Progenitor cell of endocrine pancreas (in vitro differentiated cells): ENCODE data around the gene EEPD1. TPM values are rescaled to one million over a fixed set of nuclear protein-coding genes. Genes with fewer than 3 reads are reported as not detected.
"Not testable (repeated sequence)": the region's sequence is repeated elsewhere in the genome, so short reads cannot be mapped to it uniquely, and the experiment has no call there.

ENCODE experiments used
- DNase-seq: peaks from one replicate; pipeline ENCODE4 v3.0.0; 2021; ENCODE audit warnings: low spot score; ENCODE audit not compliant: unreplicated experiment
- H3K27ac Mint-ChIP-seq: 2 replicates; pipeline ENCODE4 v1.8.0; 2021; ENCODE audit warnings: mild to moderate bottlenecking, moderate library complexity, mixed read lengths
- H3K27me3 Mint-ChIP-seq: 2 replicates; pipeline ENCODE4 v1.8.0; 2021; ENCODE audit warnings: mixed read lengths
- H3K36me3 Mint-ChIP-seq: 2 replicates; pipeline ENCODE4 v1.8.0; 2022; ENCODE audit warnings: mixed read lengths; ENCODE audit not compliant: insufficient read depth
- H3K4me1 Mint-ChIP-seq: 2 replicates; pipeline ENCODE4 v1.8.0; 2021; ENCODE audit warnings: low read depth, mixed read lengths
- H3K4me3 Mint-ChIP-seq: 2 replicates; pipeline ENCODE4 v1.8.0; 2021; ENCODE audit warnings: low read depth, mild to moderate bottlenecking, moderate library complexity, mixed read lengths
- H3K9me3 Mint-ChIP-seq: 2 replicates; pipeline ENCODE4 v1.8.0; 2021; ENCODE audit warnings: low read depth, mixed read lengths
- total RNA-seq: library from RNA; stranded (reverse); gene quantifications from 2 replicates; pipeline ENCODE4 v1.2.1, GENCODE V29; 2021
- TF ChIP-seq, protein P1 (sequence below): fragments of 200-600 bp; sonication (generic); IDR thresholded peaks from one replicate; pipeline ENCODE4 v1.5.0; 2021; ENCODE audit warnings: antibody characterized with exemption, mild to moderate bottlenecking; ENCODE audit not compliant: unreplicated experiment

The EEPD1 gene
- total RNA-seq, 1 donor from 2014 or later, result 10.6 TPM

DNA sequence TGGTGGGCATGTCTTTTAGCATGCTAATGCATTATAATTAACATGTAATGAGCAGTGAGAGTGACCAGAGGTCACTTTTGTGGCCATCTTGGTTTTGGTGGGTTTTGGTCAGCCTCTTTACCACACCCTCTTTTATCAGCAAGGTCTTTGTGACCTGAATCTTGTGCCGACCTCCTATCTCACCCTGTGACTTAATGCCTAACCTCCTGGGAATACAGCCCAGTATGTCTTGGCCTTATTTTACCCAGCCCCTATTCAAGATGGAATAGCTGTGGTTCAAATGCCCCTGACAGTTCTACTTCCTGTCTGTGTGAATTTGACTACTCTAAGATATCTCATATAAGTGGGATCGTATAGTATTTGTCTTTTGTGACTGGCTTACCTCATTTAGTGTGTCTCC, 85.1 kb downstream of the EEPD1 start:
- Mint-ChIP-seq H3K36me3 (peaks cover 12% of the 10 kb centered on the region), H3K27me3 (no peaks in the 10 kb centered on the region), H3K27ac (peak overlapping the region; percentile 73), H3K9me3 (peaks cover 7% of the 10 kb centered on the region), H3K4me1 (peaks cover 7% of the 10 kb centered on the region), H3K4me3 (no peak overlapping the region)
- TF ChIP-seq, protein P1, sequence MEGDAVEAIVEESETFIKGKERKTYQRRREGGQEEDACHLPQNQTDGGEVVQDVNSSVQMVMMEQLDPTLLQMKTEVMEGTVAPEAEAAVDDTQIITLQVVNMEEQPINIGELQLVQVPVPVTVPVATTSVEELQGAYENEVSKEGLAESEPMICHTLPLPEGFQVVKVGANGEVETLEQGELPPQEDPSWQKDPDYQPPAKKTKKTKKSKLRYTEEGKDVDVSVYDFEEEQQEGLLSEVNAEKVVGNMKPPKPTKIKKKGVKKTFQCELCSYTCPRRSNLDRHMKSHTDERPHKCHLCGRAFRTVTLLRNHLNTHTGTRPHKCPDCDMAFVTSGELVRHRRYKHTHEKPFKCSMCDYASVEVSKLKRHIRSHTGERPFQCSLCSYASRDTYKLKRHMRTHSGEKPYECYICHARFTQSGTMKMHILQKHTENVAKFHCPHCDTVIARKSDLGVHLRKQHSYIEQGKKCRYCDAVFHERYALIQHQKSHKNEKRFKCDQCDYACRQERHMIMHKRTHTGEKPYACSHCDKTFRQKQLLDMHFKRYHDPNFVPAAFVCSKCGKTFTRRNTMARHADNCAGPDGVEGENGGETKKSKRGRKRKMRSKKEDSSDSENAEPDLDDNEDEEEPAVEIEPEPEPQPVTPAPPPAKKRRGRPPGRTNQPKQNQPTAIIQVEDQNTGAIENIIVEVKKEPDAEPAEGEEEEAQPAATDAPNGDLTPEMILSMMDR, result no peak
- DNase-seq, result no peak

DNA sequence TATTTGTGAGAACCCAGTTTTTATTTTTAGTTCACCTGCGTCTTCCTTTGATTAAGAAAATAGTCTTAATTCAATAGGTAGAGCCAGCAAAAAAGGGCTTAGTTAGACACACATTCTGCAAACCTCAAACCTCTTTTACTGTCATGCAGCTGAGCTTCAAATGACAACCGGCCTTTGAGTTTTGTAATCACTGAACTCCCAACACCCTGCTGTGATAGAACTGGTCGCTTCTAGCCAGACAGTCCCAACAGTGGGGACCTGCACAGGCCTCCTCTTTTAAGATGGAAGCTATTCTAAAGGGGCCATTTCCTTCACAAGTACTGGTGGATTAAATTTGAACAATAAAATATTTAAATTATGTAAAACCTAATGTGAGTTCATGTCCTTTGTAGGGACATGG, 90.3 kb downstream of the EEPD1 start:
- H3K4me3 Mint-ChIP-seq, H3K36me3 Mint-ChIP-seq, H3K27me3 Mint-ChIP-seq, H3K27ac Mint-ChIP-seq, DNase-seq, H3K9me3 Mint-ChIP-seq, H3K4me1 Mint-ChIP-seq: not testable (repeated sequence)

DNA sequence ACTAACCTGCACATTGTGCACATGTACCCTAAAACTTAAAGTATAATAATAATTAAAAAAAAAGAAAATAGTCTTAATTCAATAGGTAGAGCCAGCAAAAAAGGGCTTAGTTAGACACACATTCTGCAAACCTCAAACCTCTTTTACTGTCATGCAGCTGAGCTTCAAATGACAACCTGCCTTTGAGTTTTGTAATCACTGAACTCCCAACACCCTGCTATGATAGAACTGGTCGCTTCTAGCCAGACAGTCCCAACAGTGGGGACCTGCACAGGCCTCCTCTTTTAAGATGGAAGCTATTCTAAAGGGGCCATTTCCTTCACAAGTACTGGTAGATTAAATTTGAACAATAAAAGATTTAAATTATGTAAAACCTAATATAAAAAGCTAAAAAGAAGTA, 90.9 kb downstream of the EEPD1 start:
- not testable (repeated sequence) for H3K36me3 Mint-ChIP-seq, DNase-seq, H3K27me3 Mint-ChIP-seq, H3K27ac Mint-ChIP-seq, H3K4me3 Mint-ChIP-seq, H3K9me3 Mint-ChIP-seq, H3K4me1 Mint-ChIP-seq

DNA sequence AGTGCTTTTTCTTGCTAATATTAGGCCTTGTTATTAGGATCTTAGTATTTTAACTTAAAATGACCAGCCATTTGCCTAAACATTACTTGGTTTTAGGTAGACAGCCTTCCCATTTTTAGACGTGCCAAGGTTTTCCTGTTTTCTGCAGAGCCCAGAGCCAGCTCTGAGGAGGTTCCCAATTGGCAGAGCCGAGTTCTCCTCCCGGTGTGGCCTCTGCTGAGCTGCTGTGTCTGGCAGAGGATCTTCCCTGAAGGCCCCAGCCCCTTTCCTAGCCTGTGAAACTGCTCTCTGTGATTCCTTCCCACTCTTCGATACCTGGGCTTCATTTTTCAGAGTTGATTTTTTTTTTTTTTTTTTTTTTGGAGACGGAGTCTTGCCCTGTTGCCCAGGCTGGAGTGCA, 91.4 kb downstream of the EEPD1 start:
- Mint-ChIP-seq H3K4me3 (no peak overlapping the region), H3K4me1 (no peaks in the 10 kb centered on the region), H3K36me3 (no peaks in the 10 kb centered on the region), H3K9me3 (peaks cover 3% of the 10 kb centered on the region), H3K27ac (no peak overlapping the region), H3K27me3 (no peaks in the 10 kb centered on the region)
- TF ChIP-seq, protein P1, result no peak
- no peak for DNase-seq

DNA sequence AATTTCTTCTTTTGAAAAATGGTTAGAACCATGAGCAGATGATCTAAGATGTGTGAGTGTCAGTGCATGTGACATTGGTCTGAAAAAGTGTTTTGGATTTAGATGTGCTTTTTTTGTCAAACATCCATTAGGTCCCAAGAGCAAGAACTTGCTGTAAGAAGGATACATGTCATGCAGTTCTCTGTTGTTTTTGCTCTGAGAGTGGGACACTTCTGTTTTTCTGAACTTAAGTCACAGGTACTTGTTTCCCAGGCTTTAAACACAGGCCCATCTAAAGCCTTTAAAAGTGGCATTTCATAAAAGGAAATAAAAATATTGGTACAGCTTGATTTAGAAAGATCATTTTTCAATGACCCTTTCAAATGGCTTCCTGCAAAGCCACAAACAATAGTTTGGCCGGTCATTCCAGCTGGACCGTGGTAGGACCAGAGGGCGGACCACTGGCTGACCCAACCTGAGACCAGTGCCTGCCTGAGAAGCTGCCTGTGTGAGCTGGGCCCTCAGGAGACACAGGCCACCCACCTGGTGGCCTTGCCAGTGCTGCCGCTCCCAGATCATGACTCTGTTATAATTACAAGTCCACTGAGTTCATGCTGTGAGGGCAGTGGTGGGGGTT, 92.7 kb downstream of the EEPD1 start:
- Mint-ChIP-seq H3K27ac (no peak overlapping the region), H3K36me3 (no peaks in the 10 kb centered on the region), H3K27me3 (no peaks in the 10 kb centered on the region), H3K4me1 (no peaks in the 10 kb centered on the region), H3K4me3 (no peak overlapping the region), H3K9me3 (peaks cover under 1% of the 10 kb centered on the region)
- no peak for DNase-seq
- TF ChIP-seq, protein P1, result no peak

DNA sequence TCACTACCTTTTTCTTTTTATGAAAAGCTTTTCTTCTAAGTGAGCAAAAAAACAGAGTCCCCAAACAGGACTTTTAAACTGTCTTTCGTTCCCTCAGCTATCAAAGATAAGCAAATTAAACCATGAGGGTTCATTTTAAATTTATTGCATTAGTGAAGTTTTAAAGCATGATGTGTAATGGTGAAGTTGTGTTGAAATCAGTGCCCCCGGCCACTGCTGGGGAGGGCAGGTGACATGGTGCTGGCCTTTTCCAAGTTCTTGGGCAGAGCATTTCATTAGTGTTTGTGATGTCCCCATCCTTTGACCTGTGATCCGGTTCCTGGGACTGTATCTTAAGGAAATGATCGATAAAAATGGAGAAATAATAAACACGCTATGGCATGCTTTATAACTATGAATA, 96.0 kb downstream of the EEPD1 start:
- no peak for DNase-seq
- Mint-ChIP-seq H3K4me3 (no peak overlapping the region), H3K4me1 (no peaks in the 10 kb centered on the region), H3K9me3 (peaks cover 13% of the 10 kb centered on the region), H3K27ac (no peak overlapping the region), H3K27me3 (no peaks in the 10 kb centered on the region), H3K36me3 (peaks cover 5% of the 10 kb centered on the region)
- TF ChIP-seq, protein P1, result no peak
